IPS-18c (cell line): Measurements from ENCODE around the gene TMEM53.

ENCODE experiments used
- H3K4me3 ChIP-seq: 2 replicates; pipeline ENCODE4 v1.7.0; 2013; ENCODE audit warnings: low read depth, mild to moderate bottlenecking, low read length, moderate library complexity; ENCODE audit not compliant: insufficient read depth
- H3K9me3 ChIP-seq: one replicate; pipeline ENCODE4 v1.6.1; 2013; ENCODE audit warnings: mild to moderate bottlenecking, low read length, moderate library complexity; ENCODE audit not compliant: control insufficient read depth, insufficient read depth

The TMEM53 gene

DNA sequence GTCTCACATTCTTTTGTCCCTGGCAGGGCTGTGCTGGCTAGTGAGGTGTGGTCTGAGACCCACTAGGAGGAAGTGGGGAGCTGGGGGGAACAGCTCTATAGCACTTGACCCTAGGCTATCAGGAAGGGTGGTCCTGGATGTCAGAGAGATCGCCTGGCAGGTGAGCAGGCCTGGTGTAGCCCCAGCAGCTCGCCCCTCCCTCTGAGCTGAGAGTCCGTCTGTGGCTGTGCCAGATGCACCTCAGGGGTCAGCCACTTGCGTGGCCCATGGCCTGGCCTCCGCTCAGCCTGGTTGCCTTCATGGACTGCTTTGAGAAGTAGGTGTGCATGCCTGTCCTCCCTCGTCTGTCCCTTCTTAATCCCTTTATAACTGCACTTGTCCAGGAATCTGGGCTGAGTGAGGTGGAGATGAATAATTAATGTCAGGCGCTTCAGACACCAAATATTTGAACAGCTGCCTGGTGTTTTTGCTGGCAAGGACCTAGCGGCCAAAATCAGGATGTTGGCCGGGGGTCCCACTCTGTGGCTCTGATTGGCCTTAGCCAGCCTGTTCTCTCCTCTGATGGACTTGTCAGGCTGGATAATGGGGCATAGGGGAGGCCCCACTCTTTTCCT, 30.5 kb downstream of the TMEM53 start:
- no peak overlapping the region for H3K4me3 ChIP-seq
- peaks cover 2% of the 10 kb centered on the region for H3K9me3 ChIP-seq

DNA sequence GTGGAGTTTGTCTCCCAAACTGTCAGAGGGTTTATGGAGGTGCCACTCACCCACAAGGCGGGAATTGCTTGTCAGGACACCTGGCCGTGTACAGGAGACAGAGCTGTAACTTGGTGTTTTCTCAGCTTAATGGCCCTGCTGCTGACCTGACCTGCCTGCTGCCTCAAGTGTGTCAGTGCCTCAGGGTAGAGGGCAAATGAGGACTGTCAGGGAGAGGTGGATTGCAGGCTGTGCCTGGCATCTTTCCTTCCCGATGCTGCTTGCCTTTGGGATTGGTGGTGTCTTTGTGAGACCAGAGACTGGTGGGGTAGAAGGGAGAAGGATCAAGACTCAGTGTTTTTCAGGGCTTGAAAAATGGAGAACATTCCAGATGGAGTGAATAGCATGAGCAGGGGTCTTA, 31.4 kb downstream of the TMEM53 start:
- H3K4me3 ChIP-seq = no peak overlapping the region
- H3K9me3 ChIP-seq = peaks cover 2% of the 10 kb centered on the region

- Histone ChIP-seq H3K9me3 (peaks cover 2% of the 10 kb centered on the region), H3K4me3 (no peak overlapping the region)
Measured at GRCh38 chr1:44642255-44642654, 32.0 kb downstream of the TMEM53 start.

DNA sequence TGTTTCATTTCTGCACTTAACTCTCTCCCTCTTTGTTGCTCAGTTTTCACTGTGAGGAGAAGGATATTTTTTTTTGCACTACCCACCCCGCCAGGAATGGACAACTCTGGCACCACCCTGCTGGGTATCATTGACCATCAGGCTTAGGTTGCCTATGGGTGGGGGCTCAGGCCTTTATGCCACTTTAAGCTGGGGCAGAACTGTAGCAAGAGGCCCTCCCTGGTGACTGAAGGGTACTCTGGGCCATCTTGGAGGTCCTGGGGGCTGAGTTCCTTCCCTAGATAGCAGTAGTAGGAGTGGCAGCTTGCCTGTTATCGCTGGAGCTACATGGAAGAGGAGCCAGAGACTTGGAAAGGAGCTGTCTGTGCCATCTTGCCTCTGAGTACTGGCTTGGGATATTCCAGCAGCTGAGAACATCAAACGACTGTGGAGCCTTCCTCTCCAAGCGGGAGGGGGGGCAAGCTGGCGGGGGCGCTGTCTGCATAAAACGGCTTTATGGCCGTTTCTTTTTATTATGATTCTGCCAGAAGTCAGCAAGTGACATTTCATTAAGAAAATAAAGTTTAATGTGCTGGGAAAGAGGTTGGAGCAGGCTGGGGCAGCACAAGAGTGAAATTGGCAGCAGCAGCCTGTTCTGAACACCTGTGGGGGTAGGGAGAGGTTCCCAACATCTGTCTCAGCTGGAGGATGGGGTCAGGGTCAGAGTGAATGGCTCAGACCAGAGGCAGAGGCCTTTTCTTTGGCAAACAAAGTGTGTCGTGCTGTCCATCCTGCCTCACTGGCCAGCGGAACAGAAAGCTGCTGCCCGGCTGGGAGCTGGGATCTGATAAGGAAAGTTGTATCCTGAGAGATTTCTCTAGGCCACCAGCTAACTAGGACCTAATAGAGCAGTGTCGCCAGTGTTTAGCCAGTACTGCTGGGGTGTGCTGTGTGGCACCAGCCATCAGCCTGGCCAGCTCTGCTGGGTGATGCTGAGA, 32.9 kb downstream of the TMEM53 start:
- peaks cover 2% of the 10 kb centered on the region for H3K9me3 ChIP-seq
- no peak overlapping the region for H3K4me3 ChIP-seq

- Histone ChIP-seq H3K4me3 (no peak overlapping the region), H3K9me3 (peaks cover 2% of the 10 kb centered on the region)
Measured at GRCh38 chr1:44640200-44640853, 34.0 kb downstream of the TMEM53 start.

GRCh38 chr1:44637702-44638411, 36.4 kb downstream of the TMEM53 start:
- H3K9me3 ChIP-seq = peaks cover 2% of the 10 kb centered on the region

GRCh38 chr1:44636688-44637598, 37.3 kb downstream of the TMEM53 start:
- no peak overlapping the region for H3K4me3 ChIP-seq
- H3K9me3 ChIP-seq = peaks cover 2% of the 10 kb centered on the region

More at GRCh38 chr1:44637702-44638411, 36.4 kb downstream of the TMEM53 start:
- H3K4me3 ChIP-seq = no peak overlapping the region

DNA sequence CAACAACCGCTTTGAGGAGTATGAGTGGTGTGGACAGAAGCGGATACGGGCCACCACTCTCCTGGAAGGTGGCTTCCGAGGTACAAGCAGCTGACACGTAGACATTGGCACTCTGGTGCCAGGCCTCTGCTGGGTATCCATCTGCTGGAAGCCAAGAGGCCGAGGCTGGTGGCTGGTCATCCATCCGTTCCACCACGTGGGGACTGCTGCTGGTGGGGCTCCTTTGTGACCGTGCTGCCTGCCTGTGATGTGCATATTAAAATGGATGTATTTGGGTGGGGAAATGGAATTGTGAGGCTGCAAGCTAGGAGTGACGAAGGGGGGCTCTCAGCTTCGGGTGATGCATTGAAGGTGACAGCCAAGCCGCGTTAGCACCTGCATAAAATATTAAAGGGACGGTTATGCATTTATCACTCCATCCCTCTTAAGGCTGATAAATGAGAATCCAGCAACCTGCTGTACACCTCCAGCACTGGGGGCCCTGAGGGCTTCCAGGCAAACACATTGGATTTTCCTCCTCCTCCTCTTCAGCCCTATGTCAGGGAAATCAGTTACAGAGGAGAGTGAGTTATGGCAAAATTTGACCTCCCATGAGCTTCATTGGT, 38.1 kb downstream of the TMEM53 start:
- no peak overlapping the region for H3K4me3 ChIP-seq
- H3K9me3 ChIP-seq = peaks cover under 1% of the 10 kb centered on the region

GRCh38 chr1:44635439-44635838, 38.8 kb downstream of the TMEM53 start:
- no peaks in the 10 kb centered on the region for H3K9me3 ChIP-seq
- no peak overlapping the region for H3K4me3 ChIP-seq

GRCh38 chr1:44634606-44635189, 39.6 kb downstream of the TMEM53 start:
- H3K9me3 ChIP-seq = no peaks in the 10 kb centered on the region
- H3K4me3 ChIP-seq = no peak overlapping the region

- H3K4me3 ChIP-seq = peak overlapping the region; percentile 51
- H3K9me3 ChIP-seq = no peaks in the 10 kb centered on the region
Measured at GRCh38 chr1:44632598-44632997, 41.7 kb downstream of the TMEM53 start.

- Histone ChIP-seq H3K4me3 (peak overlapping the region; percentile 81), H3K9me3 (no peaks in the 10 kb centered on the region)
Measured at GRCh38 chr1:44631647-44632539, 42.4 kb downstream of the TMEM53 start.

- Histone ChIP-seq H3K9me3 (no peaks in the 10 kb centered on the region), H3K4me3 (peak overlapping the region; percentile 81)
Measured at GRCh38 chr1:44631333-44631646, 43.0 kb downstream of the TMEM53 start.

- Histone ChIP-seq H3K9me3 (no peaks in the 10 kb centered on the region), H3K4me3 (no peak overlapping the region)
Measured at GRCh38 chr1:44630116-44630515, 44.2 kb downstream of the TMEM53 start.
